Mesothelial cell of epicardium (in vitro differentiated cells): ENCODE data around the gene PRTG. TPM values are rescaled to one million over a fixed set of nuclear protein-coding genes. Genes with fewer than 3 reads are reported as not detected.
A peak's percentile ranks its signal among the peaks of the same experiment; 100 is the strongest.
"Not testable (repeated sequence)": the region's sequence is repeated elsewhere in the genome, so short reads cannot be mapped to it uniquely, and the experiment has no call there.

Experiments
- DNase-seq, 2 experiments: peaks; one replicate each; pipeline ENCODE4 v3.0.0; 2021; ENCODE audit warnings: low spot score in 2 of 2; ENCODE audit not compliant: unreplicated experiment in 2 of 2
- H3K27ac Mint-ChIP-seq: 2 replicates; pipeline ENCODE4 v1.8.0; 2021; ENCODE audit warnings: mixed read lengths
- H3K27me3 Mint-ChIP-seq: 2 replicates; pipeline ENCODE4 v1.8.0; 2021; ENCODE audit warnings: low read depth, mixed read lengths
- H3K36me3 Mint-ChIP-seq: 2 replicates; pipeline ENCODE4 v1.8.0; 2021; ENCODE audit warnings: mixed read lengths
- H3K4me1 Mint-ChIP-seq: 2 replicates; pipeline ENCODE4 v1.8.0; 2021; ENCODE audit warnings: mixed read lengths
- H3K4me3 Mint-ChIP-seq: 2 replicates; pipeline ENCODE4 v1.8.0; 2021; ENCODE audit warnings: mild to moderate bottlenecking, moderate library complexity, mixed read lengths
- H3K9me3 Mint-ChIP-seq: 2 replicates; pipeline ENCODE4 v1.8.0; 2021; ENCODE audit warnings: mixed read lengths
- total RNA-seq: library from RNA; stranded (reverse); gene quantifications from 3 replicates; pipeline ENCODE4 v1.2.1, GENCODE V29; 2021
- TF ChIP-seq, protein P1 (sequence below): fragments of 200-600 bp; sonication (generic); IDR thresholded peaks from one replicate; pipeline ENCODE4 v1.5.0; 2021; ENCODE audit warnings: antibody characterized with exemption; ENCODE audit not compliant: unreplicated experiment

PRTG gene
- 14.2 to 17.5 TPM (median 16.9 TPM) in 3 replicates for total RNA-seq

DNA sequence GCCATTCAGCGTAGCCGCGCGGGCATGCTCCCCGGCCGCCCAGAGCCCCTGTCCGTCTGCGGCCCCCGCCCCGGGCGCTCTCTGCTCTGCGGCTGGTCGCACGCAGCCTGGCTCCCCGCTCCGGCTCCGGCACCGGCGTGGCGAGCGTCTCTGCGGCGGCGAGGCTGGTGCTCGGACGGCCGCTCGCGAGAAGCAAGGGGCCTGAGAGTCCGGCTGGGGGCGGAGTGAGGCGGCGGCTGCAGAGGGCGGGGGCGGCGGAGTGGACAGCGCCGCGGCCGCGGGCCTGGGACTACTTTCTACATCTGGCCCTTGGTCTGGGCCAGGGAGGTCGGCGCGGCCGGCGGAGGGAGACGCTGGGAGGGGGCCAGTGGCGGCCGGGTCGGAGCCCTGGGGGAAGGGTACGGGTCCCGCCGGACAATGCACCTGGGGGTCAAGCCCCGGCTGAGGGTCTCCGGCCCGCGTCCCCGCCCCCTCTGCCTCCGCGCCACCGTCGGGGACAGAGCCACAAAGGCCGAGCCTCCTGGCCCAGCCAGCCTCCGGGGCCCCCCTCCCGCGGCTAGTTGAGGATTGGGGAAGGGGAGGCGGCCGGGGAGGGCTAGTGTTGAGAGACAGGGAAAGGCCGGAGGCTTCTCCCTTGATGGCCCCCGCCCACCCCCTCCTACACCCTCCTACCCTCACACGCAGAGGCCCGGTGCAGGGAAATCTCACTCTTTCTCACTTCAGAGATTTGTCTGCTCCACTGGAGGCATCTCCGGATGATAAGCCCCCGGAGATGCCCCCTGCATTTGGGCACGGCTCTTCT is at the start of gene PRTG:
Gene PRTG (minus strand): TSS at position 226 of the 802 bp plus-strand sequence. CDS start 221 bp downstream, at position 5.
- Mint-ChIP-seq H3K9me3 (no peaks in the 10 kb centered on the region), H3K4me3 (peak within 1 kb of the TSS; percentile 87), H3K36me3 (no peaks in the 10 kb centered on the region), H3K4me1 (peaks cover 18% of the 10 kb centered on the region), H3K27me3 (no peaks in the 10 kb centered on the region), H3K27ac (peak within 1 kb of the TSS; percentile 92)
- TF ChIP-seq, protein P1, sequence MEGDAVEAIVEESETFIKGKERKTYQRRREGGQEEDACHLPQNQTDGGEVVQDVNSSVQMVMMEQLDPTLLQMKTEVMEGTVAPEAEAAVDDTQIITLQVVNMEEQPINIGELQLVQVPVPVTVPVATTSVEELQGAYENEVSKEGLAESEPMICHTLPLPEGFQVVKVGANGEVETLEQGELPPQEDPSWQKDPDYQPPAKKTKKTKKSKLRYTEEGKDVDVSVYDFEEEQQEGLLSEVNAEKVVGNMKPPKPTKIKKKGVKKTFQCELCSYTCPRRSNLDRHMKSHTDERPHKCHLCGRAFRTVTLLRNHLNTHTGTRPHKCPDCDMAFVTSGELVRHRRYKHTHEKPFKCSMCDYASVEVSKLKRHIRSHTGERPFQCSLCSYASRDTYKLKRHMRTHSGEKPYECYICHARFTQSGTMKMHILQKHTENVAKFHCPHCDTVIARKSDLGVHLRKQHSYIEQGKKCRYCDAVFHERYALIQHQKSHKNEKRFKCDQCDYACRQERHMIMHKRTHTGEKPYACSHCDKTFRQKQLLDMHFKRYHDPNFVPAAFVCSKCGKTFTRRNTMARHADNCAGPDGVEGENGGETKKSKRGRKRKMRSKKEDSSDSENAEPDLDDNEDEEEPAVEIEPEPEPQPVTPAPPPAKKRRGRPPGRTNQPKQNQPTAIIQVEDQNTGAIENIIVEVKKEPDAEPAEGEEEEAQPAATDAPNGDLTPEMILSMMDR = no peak
- DNase-seq = peak; percentile 42 to 66

- no peak for DNase-seq
- Mint-ChIP-seq H3K4me3 (no peak overlapping the region), H3K9me3 (peaks cover 19% of the 10 kb centered on the region), H3K36me3 (peaks cover 4% of the 10 kb centered on the region), H3K4me1 (peaks cover 13% of the 10 kb centered on the region), H3K27me3 (no peaks in the 10 kb centered on the region), H3K27ac (no peak overlapping the region)
- TF ChIP-seq, protein P1 = no peak
Measured at GRCh38 chr15:55791551-55792400, 48.8 kb upstream of the PRTG start.

DNA sequence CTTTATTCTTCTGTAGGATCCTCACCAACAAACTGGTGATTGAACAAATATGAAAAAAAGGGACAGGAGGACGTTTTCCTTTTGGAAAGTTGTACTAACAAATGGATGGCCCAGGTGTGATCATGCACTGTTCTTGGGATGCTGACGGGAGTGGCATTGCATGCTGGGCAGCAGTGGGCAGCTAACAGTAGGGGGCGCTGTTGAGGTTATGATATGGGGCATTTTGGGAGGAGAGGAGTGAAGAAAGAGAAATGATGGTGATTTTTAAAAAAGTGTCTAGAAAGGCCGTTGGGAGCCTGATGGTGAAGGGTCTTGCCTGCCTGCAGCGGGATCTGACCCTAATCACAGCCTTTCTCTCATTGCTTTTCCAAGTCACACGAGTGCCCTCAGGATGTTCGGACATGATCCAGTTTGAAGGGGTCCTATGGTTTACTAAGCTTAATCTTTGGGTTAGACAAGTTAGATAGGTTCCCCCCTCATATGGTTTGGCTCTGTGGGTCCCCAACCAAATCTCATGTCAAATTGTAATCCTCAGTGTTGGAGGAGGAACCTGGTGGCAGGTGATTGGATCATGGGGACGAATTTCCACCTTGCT is 46.2 kb upstream of the PRTG start:
- H3K36me3 Mint-ChIP-seq = peaks cover 4% of the 10 kb centered on the region
- TF ChIP-seq, protein P1 = peak; percentile 43
- no peak for DNase-seq
- H3K27ac Mint-ChIP-seq = no peak overlapping the region
- H3K4me1 Mint-ChIP-seq = peaks cover 20% of the 10 kb centered on the region
- H3K4me3 Mint-ChIP-seq = no peak overlapping the region
- peaks cover 15% of the 10 kb centered on the region for H3K9me3 Mint-ChIP-seq
- no peaks in the 10 kb centered on the region for H3K27me3 Mint-ChIP-seq

DNA sequence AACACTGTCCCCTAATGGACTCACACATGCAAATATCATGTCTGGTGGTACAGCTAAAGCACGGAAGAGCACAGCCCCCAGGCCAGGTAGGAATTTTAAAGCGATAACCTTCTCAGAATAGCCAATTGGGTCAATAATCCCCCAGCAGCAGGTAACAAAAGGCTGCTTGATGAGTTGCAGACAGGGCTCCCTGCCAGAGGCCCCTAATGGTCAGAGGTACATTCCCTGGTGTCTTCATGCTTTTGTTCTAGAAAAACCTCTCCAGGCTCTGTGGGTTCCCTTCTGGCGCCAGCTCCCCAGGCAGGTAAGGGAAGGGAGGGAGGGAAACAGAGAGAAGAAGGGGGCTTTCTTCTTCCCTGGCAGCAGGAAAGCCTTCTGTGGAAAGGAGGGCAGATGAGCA is 43.4 kb upstream of the PRTG start:
- TF ChIP-seq, protein P1 = no peak
- no peak for DNase-seq
- Mint-ChIP-seq H3K9me3 (peaks cover 8% of the 10 kb centered on the region), H3K4me3 (no peak overlapping the region), H3K27ac (no peak overlapping the region), H3K27me3 (no peaks in the 10 kb centered on the region), H3K36me3 (no peaks in the 10 kb centered on the region), H3K4me1 (peaks cover 37% of the 10 kb centered on the region)

DNA sequence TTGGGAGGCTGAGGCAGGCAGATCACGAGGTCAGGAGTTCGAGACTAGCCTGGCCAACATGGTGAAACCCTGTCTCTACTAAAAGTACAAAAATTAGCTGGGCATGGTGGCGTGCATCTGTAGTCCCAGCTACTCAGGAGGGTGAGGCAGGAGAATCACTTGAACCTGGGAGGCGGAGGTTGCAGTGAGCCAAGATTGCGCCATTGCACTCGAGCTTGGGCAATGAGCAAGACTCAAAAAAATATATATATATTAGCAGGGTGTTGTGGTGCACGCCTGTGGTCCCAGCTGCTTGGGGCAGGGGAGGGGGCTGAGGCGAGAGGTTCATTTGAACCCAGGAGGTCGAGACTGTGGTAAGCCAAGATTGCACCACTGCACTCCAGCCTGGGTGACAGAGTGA is 42.6 kb upstream of the PRTG start:
- peaks cover 37% of the 10 kb centered on the region for H3K4me1 Mint-ChIP-seq
- not testable (repeated sequence) for H3K27me3 Mint-ChIP-seq, H3K9me3 Mint-ChIP-seq, H3K36me3 Mint-ChIP-seq, H3K27ac Mint-ChIP-seq, DNase-seq, H3K4me3 Mint-ChIP-seq
